CD4-positive, alpha-beta T cell (primary cell): ENCODE results near the gene ERN1. TPM values are rescaled to one million over a fixed set of nuclear protein-coding genes. Genes with fewer than 3 reads are reported as not detected.
A peak's percentile ranks its signal among the peaks of the same experiment; 100 is the strongest.

Source experiments
- ATAC-seq: fragments of 200-7000 bp; cut with Tn5 transposase; one replicate; pipeline ENCODE4 v1.10.0; 2022; ENCODE audit warnings: mild to moderate bottlenecking; ENCODE audit not compliant: poor library complexity
- CTCF ChIA-PET: fragments of 350-600 bp; sonication (Branson Sonifier 250); formaldehyde crosslinking; loops from one replicate; lab custom pipeline; 2021; ENCODE audit warnings: antibody characterized with exemption, inconsistent platforms; lab: Charles Lee
- POLR2A ChIA-PET: fragments of 350-600 bp; sonication (Branson Sonifier 250); formaldehyde crosslinking; loops from one replicate; lab custom pipeline; 2021; ENCODE audit warnings: antibody characterized with exemption, inconsistent platforms; lab: Charles Lee
- DNase-seq, 14 experiments: peaks; one replicate each; pipeline ENCODE4 v3.0.0-alpha.2; 2013 to 2020; ENCODE audit warnings: mixed read lengths in 2 of 14
- H3K27ac ChIP-seq, 2 donors: one replicate each; pipeline versions ENCODE4 v1.5.1 to v1.7.0; 2013; ENCODE audit warnings: low read length in 2 of 2, low read depth in 1 of 2, mild to moderate bottlenecking in 1 of 2
- H3K27me3 ChIP-seq, 2 experiments: 1 replicate in 1 of 2; 2 replicates in 1 of 2; pipeline versions ENCODE4 v1.6.1 to v1.7.0; 2013; ENCODE audit warnings: low read length in 2 of 2, control low read depth in 1 of 2, mild to moderate bottlenecking in 1 of 2, moderate library complexity in 1 of 2; ENCODE audit not compliant: insufficient read depth in 2 of 2, control insufficient read depth in 1 of 2
- H3K36me3 ChIP-seq: one replicate; pipeline ENCODE4 v1.6.1; 2013; ENCODE audit warnings: low read length, control low read depth; ENCODE audit not compliant: insufficient read depth
- H3K4me1 ChIP-seq: one replicate; pipeline ENCODE4 v1.6.1; 2013; ENCODE audit warnings: low read length, control low read depth; ENCODE audit not compliant: insufficient read depth
- H3K4me3 ChIP-seq: one replicate; pipeline ENCODE4 v1.5.1; 2013; ENCODE audit warnings: mild to moderate bottlenecking, low read length, moderate library complexity
- H3K9me3 ChIP-seq, 2 experiments: 1 replicate in 1 of 2; 2 replicates in 1 of 2; pipeline versions ENCODE4 v1.6.1 to v1.7.0; 2013; ENCODE audit warnings: low read length in 2 of 2, mild to moderate bottlenecking in 2 of 2, control low read depth in 1 of 2, moderate library complexity in 1 of 2; ENCODE audit not compliant: control insufficient read depth in 1 of 2, insufficient read depth in 1 of 2
- H3K27ac Mint-ChIP-seq: one replicate; pipeline ENCODE4 v1.8.0; 2020; ENCODE audit warnings: mixed read lengths
- H3K27me3 Mint-ChIP-seq: one replicate; pipeline ENCODE4 v1.8.0; 2021; ENCODE audit warnings: mixed read lengths
- H3K36me3 Mint-ChIP-seq: one replicate; pipeline ENCODE4 v1.8.0; 2021; ENCODE audit warnings: low read depth, mixed read lengths
- H3K4me1 Mint-ChIP-seq: one replicate; pipeline ENCODE4 v1.8.0; 2021; ENCODE audit warnings: low read depth, mixed read lengths
- H3K4me3 Mint-ChIP-seq: one replicate; pipeline ENCODE4 v1.8.0; 2020; ENCODE audit warnings: mild to moderate bottlenecking, mixed read lengths
- H3K9me3 Mint-ChIP-seq: one replicate; pipeline ENCODE4 v1.8.0; 2020; ENCODE audit warnings: mixed read lengths
- intact Hi-C, 2 experiments: fragments of 100-400 bp; cut with DNase I in 1 of 2; cut with micrococcal nuclease in 1 of 2; formaldehyde crosslinking; loops; one replicate each; pipeline versions ENCODE4 v1.15.1 to v1.9.0; 2023 to 2025; cut with DNase I, micrococcal nuclease
- total RNA-seq, 174 experiments: library from RNA in 2 of 174; stranded (reverse) in 2 of 174; gene quantifications; one replicate each; pipeline ENCODE4 v1.2.3 and lab custom pipeline; 2021 to 2026
- TF ChIP-seq, protein P1 (sequence below): fragments of 200-600 bp; IDR thresholded peaks from one replicate; pipeline ENCODE4 v1.8.0; 2022; ENCODE audit warnings: antibody characterized with exemption, mild to moderate bottlenecking

Gene ERN1
- total RNA-seq, 2 experiments from 2014 or later, result 62.7 to 67.8 TPM

DNA sequence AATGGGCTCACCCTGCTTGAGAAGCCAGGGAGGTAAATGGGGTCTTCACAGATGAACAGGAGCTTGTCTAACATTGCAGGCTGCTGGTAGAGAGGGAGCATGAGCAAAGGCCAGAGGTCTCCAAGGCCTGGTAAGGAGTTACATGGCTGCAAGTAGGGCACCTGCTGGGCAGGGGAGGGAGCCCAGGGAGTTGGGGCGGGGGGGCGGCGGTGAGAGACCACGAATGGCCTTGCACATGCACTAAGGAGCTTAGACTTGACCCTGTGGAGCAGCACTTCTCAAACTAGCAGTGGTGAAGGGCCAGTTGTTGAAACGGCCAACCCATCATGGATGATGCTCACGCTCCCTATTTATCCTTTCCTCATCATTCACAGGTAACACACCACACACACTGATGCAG lies 38.4 kb downstream of the ERN1 start:
- ChIA-PET POLR2A (interaction anchor here (1.5 kb wide), 1 partner anchor 54 kb away, joined by 4 read pairs; no protein-coding TSS in a partner anchor), CTCF (no interaction called here)
- peaks cover 91% of the 10 kb centered on the region for H3K4me1 Mint-ChIP-seq
- Histone ChIP-seq H3K4me1 (peaks cover 68% of the 10 kb centered on the region), H3K9me3 (no peaks in the 10 kb centered on the region), H3K27me3 (no peaks in the 10 kb centered on the region), H3K36me3 (peaks cover 37% of the 10 kb centered on the region), H3K4me3 (no peak overlapping the region), H3K27ac (peak overlapping the region in 1 of 2 donors; percentile 59)
- ATAC-seq (no peak), DNase-seq (no peak)
- H3K9me3 Mint-ChIP-seq, result no peaks in the 10 kb centered on the region
- H3K36me3 Mint-ChIP-seq, result peaks cover 65% of the 10 kb centered on the region
- peak overlapping the region; percentile 77 for H3K27ac Mint-ChIP-seq
- TF ChIP-seq, protein P1, sequence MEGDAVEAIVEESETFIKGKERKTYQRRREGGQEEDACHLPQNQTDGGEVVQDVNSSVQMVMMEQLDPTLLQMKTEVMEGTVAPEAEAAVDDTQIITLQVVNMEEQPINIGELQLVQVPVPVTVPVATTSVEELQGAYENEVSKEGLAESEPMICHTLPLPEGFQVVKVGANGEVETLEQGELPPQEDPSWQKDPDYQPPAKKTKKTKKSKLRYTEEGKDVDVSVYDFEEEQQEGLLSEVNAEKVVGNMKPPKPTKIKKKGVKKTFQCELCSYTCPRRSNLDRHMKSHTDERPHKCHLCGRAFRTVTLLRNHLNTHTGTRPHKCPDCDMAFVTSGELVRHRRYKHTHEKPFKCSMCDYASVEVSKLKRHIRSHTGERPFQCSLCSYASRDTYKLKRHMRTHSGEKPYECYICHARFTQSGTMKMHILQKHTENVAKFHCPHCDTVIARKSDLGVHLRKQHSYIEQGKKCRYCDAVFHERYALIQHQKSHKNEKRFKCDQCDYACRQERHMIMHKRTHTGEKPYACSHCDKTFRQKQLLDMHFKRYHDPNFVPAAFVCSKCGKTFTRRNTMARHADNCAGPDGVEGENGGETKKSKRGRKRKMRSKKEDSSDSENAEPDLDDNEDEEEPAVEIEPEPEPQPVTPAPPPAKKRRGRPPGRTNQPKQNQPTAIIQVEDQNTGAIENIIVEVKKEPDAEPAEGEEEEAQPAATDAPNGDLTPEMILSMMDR, result no peak
- H3K4me3 Mint-ChIP-seq, result no peak overlapping the region
- H3K27me3 Mint-ChIP-seq, result no peaks in the 10 kb centered on the region
- intact Hi-C loops, result no loop called here

DNA sequence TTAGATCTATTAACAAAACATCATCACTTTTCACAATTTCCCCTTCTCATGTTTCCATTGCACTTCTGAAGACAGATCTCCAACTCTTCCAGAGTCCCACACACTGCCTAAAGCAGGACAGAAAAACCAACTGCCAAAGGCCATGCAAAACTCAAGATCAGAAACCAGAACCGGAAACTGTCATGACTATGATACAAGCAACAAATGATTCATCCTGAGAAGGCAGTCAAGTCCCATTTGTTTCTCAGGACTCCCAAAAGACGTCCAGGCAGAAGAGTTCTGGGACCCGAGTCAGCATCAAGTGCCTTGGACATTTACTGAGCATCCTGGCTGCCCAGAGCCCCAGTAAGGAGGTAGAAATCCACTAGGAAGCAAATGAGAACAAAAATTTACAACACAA lies 38.8 kb downstream of the ERN1 start:
- Histone ChIP-seq H3K27ac (peak overlapping the region in 1 of 2 donors; percentile 59), H3K4me1 (peaks cover 69% of the 10 kb centered on the region), H3K9me3 (no peaks in the 10 kb centered on the region), H3K36me3 (peaks cover 33% of the 10 kb centered on the region), H3K4me3 (no peak overlapping the region), H3K27me3 (no peaks in the 10 kb centered on the region)
- no peaks in the 10 kb centered on the region for H3K27me3 Mint-ChIP-seq
- no peaks in the 10 kb centered on the region for H3K9me3 Mint-ChIP-seq
- ATAC-seq (peak; percentile 70), DNase-seq (peak in 3 of 14 experiments; percentile 44 to 48 (median 47))
- ChIA-PET CTCF (no interaction called here), POLR2A (no interaction called here)
- peak overlapping the region; percentile 77 for H3K27ac Mint-ChIP-seq
- TF ChIP-seq, protein P1, result no peak
- H3K36me3 Mint-ChIP-seq, result peaks cover 61% of the 10 kb centered on the region
- peak overlapping the region; percentile 44 for H3K4me3 Mint-ChIP-seq
- H3K4me1 Mint-ChIP-seq, result peaks cover 86% of the 10 kb centered on the region
- intact Hi-C loops, result no loop called here

DNA sequence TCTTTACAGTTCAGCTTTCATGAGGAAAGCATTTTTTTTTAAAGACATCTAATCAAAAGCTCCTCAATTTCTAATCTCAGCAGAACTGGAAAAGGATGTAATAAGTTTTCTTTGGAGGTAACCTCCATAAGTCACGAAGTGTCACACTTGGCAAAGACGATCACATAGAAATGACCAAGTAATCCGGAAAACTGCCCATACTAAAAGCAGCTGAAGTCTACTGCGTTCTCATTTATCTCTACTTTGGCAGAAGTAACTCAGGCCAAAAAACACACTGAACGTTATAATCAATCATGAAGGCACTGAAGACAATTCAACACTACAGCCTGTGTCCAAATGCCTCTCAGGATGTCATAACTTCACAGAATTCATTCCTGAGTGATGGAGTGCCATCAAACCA lies 39.8 kb downstream of the ERN1 start:
- H3K4me3 Mint-ChIP-seq, result no peak overlapping the region
- H3K36me3 ChIP-seq, result peaks cover 25% of the 10 kb centered on the region
- H3K27ac Mint-ChIP-seq, result peak overlapping the region; percentile 77
- POLR2A ChIA-PET, result interaction anchor here (0.7 to 1.4 kb wide), 5 partner anchors 14 to 40 kb away, joined by 3 to 4 read pairs (median 3); no protein-coding TSS in a partner anchor
- TF ChIP-seq, protein P1, result no peak
- H3K4me1 Mint-ChIP-seq, result peaks cover 76% of the 10 kb centered on the region
- H3K9me3 ChIP-seq, result no peaks in the 10 kb centered on the region
- peaks cover 52% of the 10 kb centered on the region for H3K36me3 Mint-ChIP-seq
- H3K9me3 Mint-ChIP-seq, result no peaks in the 10 kb centered on the region
- H3K4me1 ChIP-seq, result peaks cover 70% of the 10 kb centered on the region
- CTCF ChIA-PET, result no interaction called here
- no peak overlapping the region for H3K4me3 ChIP-seq
- intact Hi-C loops, result no loop called here
- H3K27me3 Mint-ChIP-seq, result no peaks in the 10 kb centered on the region
- DNase-seq (no peak), ATAC-seq (no peak)
- H3K27ac ChIP-seq, result no peak overlapping the region
- no peaks in the 10 kb centered on the region for H3K27me3 ChIP-seq
